Thyroid gland (tissue), 4 donors: ENCODE data around the gene COQ10A.

Experiments used
- CTCF ChIP-seq, 6 experiments: fragments of 200-600 bp in 3 of 6; fragments of 450-650 bp in 3 of 6; sonication (generic) in 3 of 6; IDR thresholded peaks; one replicate each; pipeline ENCODE4 v1.5.1; 2016 to 2019; ENCODE audit warnings: antibody characterized with exemption in 6 of 6, mild to moderate bottlenecking in 2 of 6, inconsistent platforms in 1 of 6, moderate library complexity in 1 of 6
- POLR2A ChIP-seq, 2 donors: fragments of 450-650 bp; IDR thresholded peaks; one replicate each; pipeline ENCODE4 v1.6.1; 2017; ENCODE audit warnings: antibody characterized with exemption in 2 of 2, mild to moderate bottlenecking in 2 of 2, moderate library complexity in 1 of 2

- TF ChIP-seq CTCF (IDR thresholded peaks at IDR 0.05) (no peak), POLR2A (IDR thresholded peaks at IDR 0.05) (no peak)
Measured at GRCh38 chr12:56311003-56311402, 44.3 kb downstream of the COQ10A start.
